HepG2 (cell line): ENCODE data around the gene PANK2. TPM values are rescaled to one million over a fixed set of nuclear protein-coding genes. Genes with fewer than 3 reads are reported as not detected.

Source experiments
- ATAC-seq: fragments of 200-7000 bp; cut with Tn5 transposase; 3 replicates; pipeline ENCODE4 v1.9.1; 2020; ENCODE audit warnings: mild to moderate bottlenecking, moderate library complexity
- BruUV-seq: library from RNA; stranded (reverse); fragments of 400-500 nt; replicated peaks from 2 replicates; lab custom pipeline; 2021; lab: Mats Ljungman, UMichigan
- CTCF ChIA-PET: fragments of 300-600 bp; formaldehyde crosslinking; extraction: SDS; loops from one replicate; lab custom pipeline; 2021; ENCODE audit warnings: low total read pairs, inconsistent platforms, low intra/inter-chr PET ratio; lab: Yijun Ruan, JAX
- POLR2A ChIA-PET: fragments of 350-600 bp; sonication (Branson Sonifier 250); formaldehyde crosslinking; loops from one replicate; lab custom pipeline; 2020; ENCODE audit warnings: antibody characterized with exemption, inconsistent platforms; lab: Yijun Ruan, JAX
- DNase-seq: peaks from one replicate; pipeline ENCODE4 v3.0.0-alpha.2; 2015; ENCODE audit warnings: low spot score
- FAIRE-seq: peaks from 3 replicates; lab custom pipeline; 2011; peaks lifted over from hg19 to GRCh38; lab: Jason Lieb, UNC
- H2AFZ ChIP-seq: one replicate; pipeline ENCODE4 v1.6.1; 2011; ENCODE audit warnings: low read length, inconsistent platforms
- H3K27ac ChIP-seq: fragments of 300-600 bp; 3 replicates; pipeline ENCODE4 v1.8.0; 2011; ENCODE audit warnings: mixed run types, mild to moderate bottlenecking, mixed read lengths, low read length, inconsistent platforms; ENCODE audit not compliant: insufficient read depth; ENCODE audit errors: extremely low read length
- H3K27me3 ChIP-seq, 2 experiments: fragments of 200-600 bp in 1 of 2; 2 replicates in 1 of 2; 3 replicates in 1 of 2; pipeline versions ENCODE4 v1.6.0 to v1.8.0; 2011; ENCODE audit warnings: low read length in 2 of 2, mild to moderate bottlenecking in 2 of 2, moderate library complexity in 2 of 2, inconsistent platforms in 1 of 2; ENCODE audit not compliant: insufficient read depth in 2 of 2, control insufficient read depth in 1 of 2
- H3K36me3 ChIP-seq, 2 experiments: fragments of 200-600 bp in 1 of 2; replicated peaks in 1 of 2; 2 replicates in 1 of 2; 3 replicates in 1 of 2; pipeline versions ENCODE4 v1.5.1 to v1.8.0; 2011; ENCODE audit warnings: low read length in 2 of 2, inconsistent platforms in 1 of 2; ENCODE audit not compliant: insufficient read depth in 2 of 2, control insufficient read depth in 1 of 2
- H3K4me1 ChIP-seq: 2 replicates; pipeline ENCODE4 v1.5.1; 2012; ENCODE audit warnings: low read length, inconsistent platforms; ENCODE audit not compliant: insufficient read depth
- H3K4me2 ChIP-seq: 2 replicates; pipeline ENCODE4 v1.6.0; 2011; ENCODE audit warnings: low read depth, low read length, inconsistent platforms
- H3K4me3 ChIP-seq, 3 experiments: fragments of 200-600 bp in 1 of 3; sonication (generic), shearing (Covaris generic) in 1 of 3; replicated peaks in 1 of 3; 2 replicates each; pipeline ENCODE4 v1.5.1; 2011 to 2016; ENCODE audit warnings: low read length in 3 of 3, inconsistent platforms in 2 of 3, low read depth in 2 of 3, mild to moderate bottlenecking in 2 of 3, control low read depth in 1 of 3, mixed read lengths in 1 of 3; ENCODE audit not compliant: insufficient read depth in 1 of 3
- H3K79me2 ChIP-seq: one replicate; pipeline ENCODE4 v1.6.1; 2011; ENCODE audit warnings: low read length, inconsistent platforms; ENCODE audit not compliant: insufficient read depth
- H3K9ac ChIP-seq: 2 replicates; pipeline ENCODE4 v1.6.0; 2011; ENCODE audit warnings: mild to moderate bottlenecking, low read depth, low read length, inconsistent platforms; ENCODE audit not compliant: insufficient read depth
- H3K9me3 ChIP-seq: 2 replicates; pipeline ENCODE4 v1.5.1; 2012; ENCODE audit warnings: mild to moderate bottlenecking, low read length
- H4K20me1 ChIP-seq: 2 replicates; pipeline ENCODE4 v1.6.0; 2011; ENCODE audit warnings: inconsistent platforms, mild to moderate bottlenecking, low read length, moderate library complexity; ENCODE audit not compliant: insufficient read depth
- CEBPB ChIP-seq: IDR thresholded peaks from 2 replicates; pipeline ENCODE4 v1.6.1; 2011; ENCODE audit warnings: low read depth, low read length, improper control_type of control experiment, borderline replicate concordance
- PCBP2 ChIP-seq: fragments of 200-400 bp; formaldehyde crosslinking; optimal IDR thresholded peaks from 2 replicates; pipeline ENCODE3; 2018; ENCODE audit warnings: low read length, low read depth; ENCODE audit not compliant: poor library complexity, severe bottlenecking
- ZBED4 ChIP-seq: sonication (generic); formaldehyde crosslinking; IDR thresholded peaks from 2 replicates; pipeline ENCODE4 v1.4.0; 2020; ENCODE audit warnings: missing genetic modification reagents, borderline replicate concordance
- ZNF318 ChIP-seq: sonication (generic); formaldehyde crosslinking; IDR thresholded peaks from 2 replicates; pipeline ENCODE4 v1.4.0; 2020; ENCODE audit warnings: mild to moderate bottlenecking, missing genetic modification reagents
- ZNF589 ChIP-seq: sonication (generic); formaldehyde crosslinking; conservative IDR thresholded peaks from 2 replicates; pipeline ENCODE4 v1.8.0; 2022; ENCODE audit warnings: mild to moderate bottlenecking, moderate library complexity, missing genetic modification reagents
- ZNF749 ChIP-seq: sonication (generic); formaldehyde crosslinking; IDR thresholded peaks from 2 replicates; pipeline ENCODE4 v1.8.0; 2022; ENCODE audit warnings: mild to moderate bottlenecking, missing genetic modification reagents, moderate library complexity, borderline replicate concordance
- ZNF766 ChIP-seq: sonication (generic); formaldehyde crosslinking; IDR thresholded peaks from 2 replicates; pipeline ENCODE4 v1.5.0; 2020; ENCODE audit warnings: missing genetic modification reagents, borderline replicate concordance
- ZNF839 ChIP-seq: sonication (generic); formaldehyde crosslinking; IDR thresholded peaks from 2 replicates; pipeline ENCODE4 v1.4.0; 2020; ENCODE audit warnings: missing genetic modification reagents, mild to moderate bottlenecking, borderline replicate concordance
- WGBS: methylation state at CpG from one replicate; pipeline ENCODE4 v1.1.6; 2017; ENCODE audit warnings: low lambda C conversion rate; 5-methylcytosine and 5-hydroxymethylcytosine counted together
- in situ Hi-C: cut with HindIII; loops from 2 replicates; pipeline ENCODE4 v1.10.0; 2017; ENCODE audit warnings: low pct_unique_long_range_greater_than_20kb; ENCODE audit not compliant: extremely low pct_ligation_motif_present
- intact Hi-C: fragments of 100-400 bp; cut with micrococcal nuclease; formaldehyde crosslinking; loops from one replicate; pipeline ENCODE4 v1.10.0; 2022; ENCODE audit not compliant: unreplicated experiment
- polyA plus RNA-seq, 8 experiments: library from polyadenylated mRNA; depleted of rRNA in 3 of 8; stranded (reverse) in 7 of 8; unstranded in 1 of 8; fragments of >200 nt; fragmentation: Illumina TruSeq in 4 of 8; extraction: Trizol in 4 of 8; gene quantifications; 2 replicates each; pipeline versions ENCODE4 v1.2.1 to v1.2.3, GENCODE V29; 2011 to 2016; ENCODE audit warnings: low read depth in 4 of 8, missing spikeins in 1 of 8, mixed read lengths in 1 of 8; ENCODE audit not compliant: insufficient read depth in 1 of 8
- total RNA-seq, 5 experiments: library from RNA; depleted of rRNA; stranded (reverse); fragments of >200 nt; fragmentation: Illumina TruSeq; extraction: Trizol; gene quantifications; 2 replicates each; pipeline ENCODE4 v1.2.3, GENCODE V29; 2016; ENCODE audit warnings: low read depth in 1 of 5

The PANK2 gene
- total and polyA plus RNA-seq, 2 of the 13 experiments (the other 11 are each of a cell fraction or from before 2014, with no cell fraction given), result 39.2 to 123 TPM

GRCh38 chr20:3927486-3928291 is 38.5 kb downstream of the PANK2 start:
- Histone ChIP-seq H3K27me3 (no peaks in the 10 kb centered on the region), H4K20me1 (peaks cover 15% of the 10 kb centered on the region; the same call in 1 of the 2 replicates), H3K9me3 (no peaks in the 10 kb centered on the region), H3K9ac (no peak overlapping the region), H3K79me2 (no peaks in the 10 kb centered on the region), H3K4me3 (no peak overlapping the region), H3K36me3 (peaks cover 19 to 24% of the 10 kb centered on the region in 2 experiments), H3K4me1 (peaks cover 32% of the 10 kb centered on the region), H2AFZ (no peak overlapping the region), H3K27ac (no peak overlapping the region), H3K4me2 (no peak overlapping the region)
- intact Hi-C loops (no loop called here), in situ Hi-C loops (no loop called here)
- WGBS, result 60% methylated on average over 10 of the region's 10 CpGs
- no peak for ATAC-seq
- POLR2A ChIA-PET, result interaction anchor here (0.8 kb wide), 1 partner anchor 9 kb away, joined by 3 read pairs; no protein-coding TSS in a partner anchor
- no peak for DNase-seq
- CTCF ChIA-PET, result no interaction called here
- no TSS peak for BruUV-seq
- no peak for FAIRE-seq
- no peak; the same call in 1 of the 2 replicates for TF ChIP-seq ZBED4 (CRISPR knock-in tag)
- 0 out of 2 replicates have a peak, but pooled peaks have one; percentile 9 for TF ChIP-seq ZNF749 (CRISPR knock-in tag)
- no peak for TF ChIP-seq PCBP2
- 0 out of 2 replicates have a peak, but pooled peaks have one; percentile 42 for TF ChIP-seq ZNF318 (CRISPR knock-in tag)
- peak; percentile 65 for TF ChIP-seq CEBPB
- TF ChIP-seq ZNF589 (CRISPR knock-in tag), result no peak
- TF ChIP-seq ZNF839, result no peak
- TF ChIP-seq ZNF766 (CRISPR knock-in tag), result no peak
